SIG-M5 treated with dmso at 0.1 percent for 504 hours (cell line): ENCODE results near the gene FNTB.

Experiments
- DNase-seq: peaks from one replicate; lab custom pipeline; 2025; ENCODE audit not compliant: unreplicated experiment; lab: John Stamatoyannopoulos, UW

The FNTB gene

DNA sequence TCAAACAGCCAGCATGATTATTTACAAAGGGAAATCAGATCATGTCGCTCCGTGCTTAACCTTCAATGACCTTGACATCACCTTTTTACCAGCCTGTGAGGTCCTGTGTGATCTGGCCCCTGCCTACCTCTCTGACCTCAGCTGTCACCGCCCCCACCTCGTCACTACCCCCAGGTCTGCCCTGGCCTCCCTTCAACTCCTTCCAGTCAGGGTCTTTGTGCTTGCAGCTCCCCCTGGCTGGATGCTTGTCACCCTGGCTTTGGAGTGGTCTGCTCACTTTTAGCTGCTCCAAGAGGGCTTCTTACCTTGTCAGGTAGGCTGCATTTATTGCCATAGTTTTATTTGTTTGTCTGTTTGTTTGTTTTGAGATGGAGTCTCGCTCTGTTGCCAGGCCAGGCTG, 123.8 kb downstream of the FNTB start:
- no peak for DNase-seq
